Trophoblast cell (in vitro differentiated cells and primary cell): ENCODE results near the gene MCF2L2.

Experiments used
- DNase-seq, 2 donors: peaks; one replicate each; pipeline ENCODE4 v3.0.0-alpha.2; 2016
- H2AFZ ChIP-seq: 2 replicates; pipeline ENCODE4 v1.6.1; 2013; ENCODE audit warnings: low read length, moderate library complexity, mild to moderate bottlenecking; ENCODE audit not compliant: insufficient read depth, poor library complexity
- H2AK5ac ChIP-seq: 2 replicates; pipeline ENCODE4 v1.6.1; 2013; ENCODE audit warnings: mild to moderate bottlenecking, low read length
- H2BK120ac ChIP-seq: 2 replicates; pipeline ENCODE4 v1.6.1; 2013; ENCODE audit warnings: low read length, mild to moderate bottlenecking, moderate library complexity; ENCODE audit not compliant: insufficient read depth, poor library complexity
- H2BK12ac ChIP-seq: 2 replicates; pipeline ENCODE4 v1.6.1; 2013; ENCODE audit warnings: mild to moderate bottlenecking, low read length, moderate library complexity
- H2BK5ac ChIP-seq: 2 replicates; pipeline ENCODE4 v1.6.1; 2013; ENCODE audit warnings: low read length, low read depth, moderate library complexity, mild to moderate bottlenecking; ENCODE audit not compliant: poor library complexity
- H3K14ac ChIP-seq: 2 replicates; pipeline ENCODE4 v1.6.1; 2013; ENCODE audit warnings: mild to moderate bottlenecking, low read length
- H3K18ac ChIP-seq: 2 replicates; pipeline ENCODE4 v1.6.1; 2013; ENCODE audit warnings: mild to moderate bottlenecking, low read length
- H3K23ac ChIP-seq: 2 replicates; pipeline ENCODE4 v1.6.1; 2013; ENCODE audit warnings: low read length
- H3K27ac ChIP-seq: 2 replicates; pipeline ENCODE4 v1.5.1; 2013; ENCODE audit warnings: low read depth, mild to moderate bottlenecking, inconsistent platforms, low read length, moderate library complexity
- H3K27me3 ChIP-seq: 2 replicates; pipeline ENCODE4 v1.6.1; 2013; ENCODE audit warnings: inconsistent platforms, mild to moderate bottlenecking, low read length, moderate library complexity; ENCODE audit not compliant: insufficient read depth
- H3K36me3 ChIP-seq, 2 experiments: 1 replicate in 1 of 2; 2 replicates in 1 of 2; pipeline ENCODE4 v1.6.1; 2013; ENCODE audit warnings: low read length in 2 of 2, mild to moderate bottlenecking in 2 of 2, moderate library complexity in 1 of 2; ENCODE audit not compliant: insufficient read depth in 2 of 2, control insufficient read depth in 1 of 2
- H3K4ac ChIP-seq: 2 replicates; pipeline ENCODE4 v1.6.1; 2013; ENCODE audit warnings: low read depth, mild to moderate bottlenecking, low read length, moderate library complexity
- H3K4me1 ChIP-seq, 2 experiments: 1 replicate in 1 of 2; 2 replicates in 1 of 2; pipeline ENCODE4 v1.6.1; 2013; ENCODE audit warnings: low read length in 2 of 2, mild to moderate bottlenecking in 2 of 2, moderate library complexity in 1 of 2; ENCODE audit not compliant: insufficient read depth in 2 of 2, control insufficient read depth in 1 of 2
- H3K4me2 ChIP-seq: 2 replicates; pipeline ENCODE4 v1.6.1; 2013; ENCODE audit warnings: inconsistent platforms, mild to moderate bottlenecking, low read length, moderate library complexity
- H3K4me3 ChIP-seq: 2 replicates; pipeline ENCODE4 v1.5.1; 2013; ENCODE audit warnings: mild to moderate bottlenecking, low read depth, low read length, inconsistent platforms
- H3K79me1 ChIP-seq: one replicate; pipeline ENCODE4 v1.6.1; 2013; ENCODE audit warnings: low read length
- H3K79me2 ChIP-seq: 2 replicates; pipeline ENCODE4 v1.6.1; 2013; ENCODE audit warnings: low read length, mild to moderate bottlenecking; ENCODE audit not compliant: control insufficient read depth, insufficient read depth, poor library complexity
- H3K9ac ChIP-seq: 2 replicates; pipeline ENCODE4 v1.6.1; 2013; ENCODE audit warnings: mild to moderate bottlenecking, low read length
- H3K9me3 ChIP-seq: 2 replicates; pipeline ENCODE4 v1.6.1; 2013; ENCODE audit warnings: low read depth, mild to moderate bottlenecking, control low read depth, inconsistent platforms, low read length; ENCODE audit not compliant: insufficient read depth
- H4K12ac ChIP-seq: 2 replicates; pipeline ENCODE4 v1.6.1; 2013; ENCODE audit warnings: low read depth, mild to moderate bottlenecking, low read length, moderate library complexity
- H4K8ac ChIP-seq: 2 replicates; pipeline ENCODE4 v1.6.1; 2013; ENCODE audit warnings: low read depth, mild to moderate bottlenecking, low read length, moderate library complexity
- H4K91ac ChIP-seq: one replicate; pipeline ENCODE4 v1.6.1; 2013; ENCODE audit warnings: low read depth, mild to moderate bottlenecking, low read length, moderate library complexity
- WGBS: extraction: QIAGEN DNeasy Blood & Tissue Kit; methylation state at CpG from one replicate; pipeline ENCODE4 v1.1.7; 2013; ENCODE audit warnings: missing lambda C conversion rate; ENCODE audit not compliant: insufficient read length, insufficient coverage; ENCODE audit errors: extremely low coverage; 5-methylcytosine and 5-hydroxymethylcytosine counted together

The MCF2L2 gene

DNA sequence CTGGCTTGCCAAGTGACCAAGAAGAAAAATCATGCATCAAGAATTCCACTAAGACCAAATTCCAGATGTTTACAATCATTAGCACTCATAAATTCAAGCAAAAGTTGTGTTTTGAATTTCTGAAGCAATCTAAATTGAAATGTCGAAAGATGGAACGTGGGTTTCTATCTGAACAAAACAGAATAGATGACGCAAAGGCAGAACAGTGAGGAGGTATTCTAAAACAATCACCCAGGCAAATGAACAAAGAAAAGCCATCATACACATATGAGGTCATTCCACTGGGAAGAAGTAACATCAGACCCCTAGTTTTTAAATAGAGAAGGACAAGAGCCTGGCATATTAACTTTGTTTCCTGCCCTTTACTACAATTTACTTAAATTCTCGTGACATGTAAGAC is 58.0 kb downstream of the MCF2L2 start:
- Histone ChIP-seq H3K4ac (no peak overlapping the region), H3K27me3 (no peaks in the 10 kb centered on the region), H3K4me2 (no peak overlapping the region), H3K18ac (no peak overlapping the region), H3K4me1 (no peaks in the 10 kb centered on the region), H2BK12ac (peak overlapping the region; percentile 15), H3K27ac (no peak overlapping the region), H3K79me2 (no peaks in the 10 kb centered on the region), H3K9ac (no peak overlapping the region), H3K79me1 (peaks cover 1% of the 10 kb centered on the region), H2AK5ac (no peak overlapping the region), H3K36me3 (no peaks in the 10 kb centered on the region), H2BK120ac (peak overlapping the region; percentile 25), H4K91ac (peak overlapping the region; percentile 80), H2BK5ac (no peak overlapping the region), H3K23ac (no peak overlapping the region), H4K12ac (no peak overlapping the region), H3K14ac (no peak overlapping the region), H4K8ac (no peak overlapping the region), H2AFZ (no peak overlapping the region), H3K4me3 (no peak overlapping the region), H3K9me3 (no peaks in the 10 kb centered on the region)
- no CpG with 5 or more reads among the region's 4 CpGs for WGBS
- no peak for DNase-seq

DNA sequence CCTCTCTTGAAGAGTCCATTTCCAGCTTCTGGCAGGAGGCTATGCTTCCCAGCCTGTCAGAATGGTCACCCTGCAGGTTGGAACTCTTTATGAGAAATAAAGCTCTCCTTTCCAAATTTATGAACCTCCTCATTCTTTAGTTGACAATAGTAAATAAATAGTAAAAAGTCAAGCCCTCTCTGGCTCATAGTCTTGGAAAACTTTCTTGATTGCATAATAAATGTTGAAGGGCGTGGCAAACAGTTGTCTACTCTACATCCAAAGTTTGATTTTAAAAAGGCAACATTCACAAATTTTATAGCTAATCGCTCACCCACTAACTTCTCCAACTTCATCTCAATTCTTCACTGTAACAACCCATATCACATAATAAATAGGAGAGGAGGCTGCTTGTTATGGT is 58.8 kb downstream of the MCF2L2 start:
- H4K12ac ChIP-seq: no peak overlapping the region
- no peak overlapping the region for H2BK5ac ChIP-seq
- no peaks in the 10 kb centered on the region for H3K36me3 ChIP-seq
- no peak overlapping the region for H3K4me3 ChIP-seq
- DNase-seq: no peak
- H3K79me1 ChIP-seq: peaks cover 1% of the 10 kb centered on the region
- H3K9ac ChIP-seq: no peak overlapping the region
- H2BK120ac ChIP-seq: no peak overlapping the region
- H3K14ac ChIP-seq: no peak overlapping the region
- no peak overlapping the region for H3K4ac ChIP-seq
- H3K27me3 ChIP-seq: no peaks in the 10 kb centered on the region
- no peaks in the 10 kb centered on the region for H3K4me1 ChIP-seq
- no peaks in the 10 kb centered on the region for H3K79me2 ChIP-seq
- H3K18ac ChIP-seq: no peak overlapping the region
- H3K27ac ChIP-seq: no peak overlapping the region
- H2AFZ ChIP-seq: no peak overlapping the region
- H3K4me2 ChIP-seq: no peak overlapping the region
- H4K8ac ChIP-seq: no peak overlapping the region
- 100% methylated on average over 1 of the region's 2 CpGs for WGBS
- H2AK5ac ChIP-seq: no peak overlapping the region
- peak overlapping the region; percentile 80 for H4K91ac ChIP-seq
- no peak overlapping the region for H3K23ac ChIP-seq
- H2BK12ac ChIP-seq: no peak overlapping the region
- H3K9me3 ChIP-seq: no peaks in the 10 kb centered on the region

DNA sequence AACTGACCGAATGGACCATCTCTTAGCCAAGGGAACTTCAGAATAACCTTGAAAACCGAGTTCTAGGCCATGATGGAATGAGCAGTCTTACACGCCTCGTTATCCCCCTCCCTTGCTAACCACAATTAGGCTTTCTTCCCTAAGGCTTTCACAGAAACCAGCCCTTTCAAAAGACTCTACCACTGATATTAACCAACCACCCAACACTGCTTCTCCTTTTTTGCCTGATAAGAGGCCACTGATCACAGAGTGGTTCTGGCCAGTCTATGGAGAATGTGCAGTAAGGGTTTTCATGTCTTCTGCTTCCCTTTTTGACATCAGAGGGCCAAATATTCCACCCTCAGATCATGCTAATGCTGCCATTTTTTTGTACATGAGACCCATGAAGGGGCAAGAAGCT is 59.3 kb downstream of the MCF2L2 start:
- Histone ChIP-seq H3K4me1 (no peaks in the 10 kb centered on the region), H2AFZ (no peak overlapping the region), H4K12ac (no peak overlapping the region), H3K9ac (no peak overlapping the region), H2BK12ac (no peak overlapping the region), H3K27ac (no peak overlapping the region), H2BK120ac (no peak overlapping the region), H3K18ac (no peak overlapping the region), H3K36me3 (no peaks in the 10 kb centered on the region), H3K79me2 (no peaks in the 10 kb centered on the region), H3K4me2 (no peak overlapping the region), H4K91ac (no peak overlapping the region), H2AK5ac (no peak overlapping the region), H3K4me3 (no peak overlapping the region), H3K27me3 (no peaks in the 10 kb centered on the region), H4K8ac (no peak overlapping the region), H2BK5ac (no peak overlapping the region), H3K23ac (no peak overlapping the region), H3K9me3 (no peaks in the 10 kb centered on the region), H3K4ac (no peak overlapping the region), H3K14ac (no peak overlapping the region), H3K79me1 (peaks cover 1% of the 10 kb centered on the region)
- DNase-seq: no peak
- WGBS: no CpG with 5 or more reads among the region's 4 CpGs

DNA sequence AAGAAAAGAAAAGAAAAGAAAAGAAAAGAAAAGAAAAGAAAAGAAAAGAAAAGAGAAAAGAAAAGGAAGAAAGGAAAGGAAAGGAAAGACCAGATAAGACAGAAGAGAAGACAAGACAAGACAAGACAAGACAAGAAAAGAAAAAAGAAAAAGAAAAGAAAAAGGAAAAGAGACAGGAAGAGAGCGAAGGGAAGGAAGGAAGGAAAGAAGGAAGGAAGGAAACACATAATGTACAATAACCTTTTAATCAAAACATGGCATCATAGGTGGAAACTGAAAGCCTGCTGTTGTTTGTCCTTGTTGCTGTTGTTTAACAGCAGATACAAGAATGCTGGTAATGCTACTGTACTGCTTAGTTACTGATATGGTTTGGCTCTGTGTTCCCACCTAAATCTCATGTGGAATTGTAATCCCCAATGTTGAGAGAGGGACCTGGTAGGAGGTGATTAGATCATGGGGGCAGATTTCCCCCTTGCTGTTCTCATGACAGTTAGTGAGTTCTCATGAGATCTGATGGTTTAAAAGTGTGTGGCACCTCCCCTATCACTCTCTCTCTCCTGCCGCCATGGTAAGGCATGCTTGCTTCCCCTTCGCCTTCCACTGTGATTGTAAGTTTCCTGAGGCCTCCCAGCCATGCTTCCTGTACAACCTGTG is 67.3 kb downstream of the MCF2L2 start:
- H2AFZ ChIP-seq: no peak overlapping the region
- no CpG with 5 or more reads among the region's 3 CpGs for WGBS

More for the DNA sequence above, 67.3 kb downstream of the MCF2L2 start:
- no peaks in the 10 kb centered on the region for H3K79me2 ChIP-seq
- H3K79me1 ChIP-seq: no peaks in the 10 kb centered on the region
- H3K4me3 ChIP-seq: no peak overlapping the region
- no peaks in the 10 kb centered on the region for H3K36me3 ChIP-seq
- no peak overlapping the region for H3K4ac ChIP-seq
- H2BK5ac ChIP-seq: no peak overlapping the region
- no peak overlapping the region for H3K4me2 ChIP-seq
- no peak overlapping the region for H3K14ac ChIP-seq
- H4K91ac ChIP-seq: no peak overlapping the region
- no peak overlapping the region for H3K18ac ChIP-seq
- H2AK5ac ChIP-seq: no peak overlapping the region
- H3K27ac ChIP-seq: no peak overlapping the region
- H3K9ac ChIP-seq: no peak overlapping the region
- H2BK12ac ChIP-seq: no peak overlapping the region
- H3K23ac ChIP-seq: no peak overlapping the region
- DNase-seq: no peak
- H4K12ac ChIP-seq: no peak overlapping the region
- no peaks in the 10 kb centered on the region for H3K9me3 ChIP-seq
- H3K4me1 ChIP-seq: no peaks in the 10 kb centered on the region
- H2BK120ac ChIP-seq: no peak overlapping the region
- H3K27me3 ChIP-seq: no peaks in the 10 kb centered on the region
- no peak overlapping the region for H4K8ac ChIP-seq
